ENCODE results near the gene RNF11.

- TF ChIP-seq CTCF (IDR thresholded peaks at IDR 0.05; ENCODE audit: low read depth, low read length, missing input control): no peak
- no peak for TF ChIP-seq RAD21 (IDR thresholded peaks at IDR 0.05)
- TF ChIP-seq YY1 (IDR thresholded peaks at IDR 0.05): no peak
- peak in 1 of 2 donors; percentile 66 for TF ChIP-seq JUND (IDR thresholded peaks at IDR 0.05)
- no peak for TF ChIP-seq SP1 (IDR thresholded peaks at IDR 0.05)
- TF ChIP-seq ATF3 (IDR thresholded peaks at IDR 0.05): no peak
- no peak for TF ChIP-seq HNF4A (conservative IDR thresholded peaks at IDR 0.05)
- TF ChIP-seq MAX (IDR thresholded peaks at IDR 0.05): no peak
- no peak for TF ChIP-seq TAF1 (conservative IDR thresholded peaks at IDR 0.05)
- TF ChIP-seq GABPA (IDR thresholded peaks at IDR 0.05 in 1 of 2, conservative IDR thresholded peaks at IDR 0.05 in 1 of 2): no peak
- no peak for TF ChIP-seq FOXA1 (IDR thresholded peaks at IDR 0.05)
- no peak for TF ChIP-seq REST (IDR thresholded peaks at IDR 0.05)
- no peak for TF ChIP-seq HNF4G (IDR thresholded peaks at IDR 0.05)
Measured at GRCh38 chr1:51264451-51264850, 28.4 kb downstream of the RNF11 start.
